KOPT-K1 (cell line): ENCODE data around the gene SH3PXD2A.
"Not testable (repeated sequence)": the region's sequence is repeated elsewhere in the genome, so short reads cannot be mapped to it uniquely, and the experiment has no call there.

Source experiments
- H3K27ac ChIP-seq: fragments of 200-600 bp; sonication (generic); 2 replicates; pipeline ENCODE4 v1.5.1; 2016; ENCODE audit warnings: antibody characterized with exemption, mild to moderate bottlenecking, low read depth, low read length; ENCODE audit not compliant: poor library complexity, severe bottlenecking
- H3K36me3 ChIP-seq: fragments of 200-600 bp; sonication (generic); 2 replicates; pipeline ENCODE4 v1.5.1; 2017; ENCODE audit warnings: antibody characterized with exemption, mild to moderate bottlenecking, low read length, moderate library complexity; ENCODE audit not compliant: insufficient read depth
- H3K9me3 ChIP-seq: fragments of 200-600 bp; sonication (generic); 2 replicates; pipeline ENCODE4 v1.5.1; 2017; ENCODE audit warnings: antibody characterized with exemption, low read length, mild to moderate bottlenecking; ENCODE audit not compliant: insufficient read depth, poor library complexity, severe bottlenecking

The SH3PXD2A gene

GRCh38 chr10:103671126-103671895 lies 184.1 kb downstream of the SH3PXD2A start:
- Histone ChIP-seq H3K9me3 (no peaks in the 10 kb centered on the region), H3K27ac (no peak overlapping the region), H3K36me3 (no peaks in the 10 kb centered on the region)

- Histone ChIP-seq H3K36me3 (no peaks in the 10 kb centered on the region), H3K27ac (no peak overlapping the region), H3K9me3 (no peaks in the 10 kb centered on the region)
Observed at GRCh38 chr10:103669944-103670343, 185.4 kb downstream of the SH3PXD2A start.

- Histone ChIP-seq H3K36me3 (no peaks in the 10 kb centered on the region), H3K27ac (no peak overlapping the region)
Observed at GRCh38 chr10:103669243-103669929, 186.0 kb downstream of the SH3PXD2A start.

GRCh38 chr10:103668351-103669242 lies 186.8 kb downstream of the SH3PXD2A start:
- H3K36me3 ChIP-seq = no peaks in the 10 kb centered on the region
- H3K27ac ChIP-seq = no peak overlapping the region
- no peaks in the 10 kb centered on the region for H3K9me3 ChIP-seq

More at GRCh38 chr10:103669243-103669929, 186.0 kb downstream of the SH3PXD2A start:
- H3K9me3 ChIP-seq = no peaks in the 10 kb centered on the region

GRCh38 chr10:103667356-103667755 lies 188.0 kb downstream of the SH3PXD2A start:
- H3K27ac ChIP-seq = no peak overlapping the region
- no peaks in the 10 kb centered on the region for H3K9me3 ChIP-seq

GRCh38 chr10:103666762-103667150 lies 188.6 kb downstream of the SH3PXD2A start:
- no peaks in the 10 kb centered on the region for H3K36me3 ChIP-seq
- no peaks in the 10 kb centered on the region for H3K9me3 ChIP-seq
- no peak overlapping the region for H3K27ac ChIP-seq

More at GRCh38 chr10:103667356-103667755, 188.0 kb downstream of the SH3PXD2A start:
- no peaks in the 10 kb centered on the region for H3K36me3 ChIP-seq

- H3K27ac ChIP-seq = no peak overlapping the region
- no peaks in the 10 kb centered on the region for H3K36me3 ChIP-seq
- H3K9me3 ChIP-seq = no peaks in the 10 kb centered on the region
Observed at GRCh38 chr10:103666087-103666761, 189.2 kb downstream of the SH3PXD2A start.

- Histone ChIP-seq H3K9me3 (no peaks in the 10 kb centered on the region), H3K27ac (no peak overlapping the region), H3K36me3 (no peaks in the 10 kb centered on the region)
Observed at GRCh38 chr10:103665162-103665889, 190.1 kb downstream of the SH3PXD2A start.

GRCh38 chr10:103663802-103664201 lies 191.6 kb downstream of the SH3PXD2A start:
- H3K36me3 ChIP-seq = peaks cover 8% of the 10 kb centered on the region; the same call in 1 of the 2 replicates
- no peaks in the 10 kb centered on the region for H3K9me3 ChIP-seq
- no peak overlapping the region for H3K27ac ChIP-seq

GRCh38 chr10:103663236-103663635 lies 192.1 kb downstream of the SH3PXD2A start:
- H3K36me3 ChIP-seq = peaks cover 14% of the 10 kb centered on the region; the same call in 1 of the 2 replicates
- H3K9me3 ChIP-seq = no peaks in the 10 kb centered on the region
- no peak overlapping the region for H3K27ac ChIP-seq

GRCh38 chr10:103662704-103663103 lies 192.7 kb downstream of the SH3PXD2A start:
- peaks cover 19% of the 10 kb centered on the region; the same call in 1 of the 2 replicates for H3K36me3 ChIP-seq
- H3K9me3 ChIP-seq, H3K27ac ChIP-seq: not testable (repeated sequence)

GRCh38 chr10:103661198-103661950 lies 194.0 kb downstream of the SH3PXD2A start:
- no peaks in the 10 kb centered on the region for H3K9me3 ChIP-seq
- H3K36me3 ChIP-seq = peaks cover 29% of the 10 kb centered on the region; the same call in 1 of the 2 replicates
- H3K27ac ChIP-seq = peak overlapping the region; percentile 81

- Histone ChIP-seq H3K27ac (peak overlapping the region; percentile 81), H3K9me3 (no peaks in the 10 kb centered on the region), H3K36me3 (peaks cover 29% of the 10 kb centered on the region; the same call in 1 of the 2 replicates)
Observed at GRCh38 chr10:103660364-103661197, 194.8 kb downstream of the SH3PXD2A start.
